Measurements from ENCODE around the gene PRSS23. TPM values are rescaled to one million over a fixed set of nuclear protein-coding genes. Genes with fewer than 3 reads are reported as not detected.

The PRSS23 gene
- total and polyA plus RNA-seq, 12 donors = 3.3 to 32.9 (median 7.4) TPM

GRCh38 chr11:86790195-86790725 is 10.1 kb upstream of the PRSS23 start:
- Histone ChIP-seq H3K36me3 (no peaks in the 10 kb centered on the region), H3K9me3 (no peaks in the 10 kb centered on the region), H3K27me3 (no peaks in the 10 kb centered on the region), H3K4me3 (no peak overlapping the region), H3K27ac (no peak overlapping the region), H3K4me1 (no peaks in the 10 kb centered on the region)
- ATAC-seq (no peak), DNase-seq (no peak)
- TF ChIP-seq CTCF (IDR thresholded peaks at IDR 0.05) = no peak
- intact Hi-C loops (cut with DNase I) = loop anchor here in 2 of 10 donors (10.0 kb wide), 1 partner anchor 115 kb away; the partner anchor contains the start of gene ME3 (in 2 of the 2)

GRCh38 chr11:86790867-86791849 is 9.2 kb upstream of the PRSS23 start:
- Histone ChIP-seq H3K4me3 (no peak overlapping the region), H3K36me3 (no peaks in the 10 kb centered on the region), H3K27me3 (no peaks in the 10 kb centered on the region), H3K4me1 (no peaks in the 10 kb centered on the region), H3K9me3 (no peaks in the 10 kb centered on the region), H3K27ac (no peak overlapping the region)
- DNase-seq = no peak
- intact Hi-C loops (cut with DNase I) = loop anchor here in 2 of 10 donors (10.0 kb wide), 1 partner anchor 116 kb away; the partner anchor contains the start of gene ME3 (in 2 of the 2)
- WGBS, 2 donors = 85 to 88% methylated on average over 5 of the region's 5 CpGs
- no peak for TF ChIP-seq CTCF (IDR thresholded peaks at IDR 0.05)
- ATAC-seq = peak in 1 of 8 donors; percentile 13

- no peak for TF ChIP-seq CTCF (IDR thresholded peaks at IDR 0.05)
- intact Hi-C loops (cut with DNase I) = loop anchor here in 2 of 10 donors (10.0 kb wide), 1 partner anchor 117 kb away; the partner anchor contains the start of gene ME3 (in 2 of the 2)
- no peaks in the 10 kb centered on the region for H3K36me3 ChIP-seq
- no peak overlapping the region for H3K4me3 ChIP-seq
- H3K27ac ChIP-seq = no peak overlapping the region
- H3K27me3 ChIP-seq = no peaks in the 10 kb centered on the region
- DNase-seq (no peak), ATAC-seq (peak in 1 of 8 donors; percentile 47)
- H3K4me1 ChIP-seq = no peaks in the 10 kb centered on the region
- 77 to 80% methylated on average over 3 of the region's 3 CpGs for WGBS, 2 donors
- no peaks in the 10 kb centered on the region for H3K9me3 ChIP-seq
Observed at GRCh38 chr11:86792150-86792549, 8.2 kb upstream of the PRSS23 start.

GRCh38 chr11:86793307-86793706 is 7.0 kb upstream of the PRSS23 start:
- H3K27me3 ChIP-seq = no peaks in the 10 kb centered on the region
- no peaks in the 10 kb centered on the region for H3K36me3 ChIP-seq
- H3K27ac ChIP-seq = no peak overlapping the region
- H3K9me3 ChIP-seq = no peaks in the 10 kb centered on the region
- WGBS, 2 donors = 92% methylated on average over 1 of the region's 1 CpG
- no peak for ATAC-seq
- H3K4me1 ChIP-seq = no peaks in the 10 kb centered on the region
- DNase-seq = no peak
- TF ChIP-seq CTCF (IDR thresholded peaks at IDR 0.05) = no peak
- H3K4me3 ChIP-seq = no peak overlapping the region
- intact Hi-C loops (cut with DNase I) = loop anchor here in 2 of 10 donors (10.0 kb wide), 1 partner anchor 119 kb away; the partner anchor contains the start of gene ME3 (in 2 of the 2)
